ENCODE measurements around the gene HNRNPU. TPM values are rescaled to one million over a fixed set of nuclear protein-coding genes. Genes with fewer than 3 reads are reported as not detected.
A peak's percentile ranks its signal among the peaks of the same experiment; 100 is the strongest.

Gene HNRNPU
- polyA plus RNA-seq, 1 of the 3 experiments (the other 2 are of a cell fraction): 164 TPM

GRCh38 chr1:244843148-244843978 is 21.0 kb downstream of the HNRNPU start:
- CTCF ChIA-PET: interaction anchor here (1.2 to 2.9 kb wide), 3 partner anchors 12 to 199 kb away, joined by 3 to 10 read pairs (median 4); no protein-coding TSS in a partner anchor
- H3F3A ChIP-seq (replicated peaks; ENCODE audit: insufficient read depth): peaks cover 78% of the 10 kb centered on the region
- H3K4me3 ChIP-seq (ENCODE audit: low read depth in 2 of 2, low read length in 1 of 2): no peak overlapping the region
- H4K20me1 ChIP-seq (ENCODE audit: insufficient read depth): peaks cover 3% of the 10 kb centered on the region; the same call in 1 of the 2 replicates
- H3K27me3 ChIP-seq (ENCODE audit: insufficient read depth): no peaks in the 10 kb centered on the region
- DNase-seq: no peak
- H3K36me3 ChIP-seq (replicated peaks in 1 of 2; ENCODE audit: control insufficient read depth in 1 of 2, insufficient read depth in 2 of 2, low read length in 1 of 2): peaks cover 83 to 98% of the 10 kb centered on the region in 2 experiments
- H3K4me2 ChIP-seq: no peak overlapping the region
- H2AFZ ChIP-seq (ENCODE audit: low read depth): no peak overlapping the region
- peaks cover 0 to 10% of the 10 kb centered on the region in 2 experiments; a peak in 1 of 4 replicates for H3K4me1 ChIP-seq (ENCODE audit: control insufficient read depth in 1 of 2, insufficient read depth in 2 of 2, low read depth in 1 of 2, low read length in 1 of 2)
- WGBS (ENCODE audit: low lambda C conversion rate): 90% methylated on average over 6 of the region's 6 CpGs
- no peak overlapping the region for H3K9ac ChIP-seq
- H3K9me3 ChIP-seq: no peaks in the 10 kb centered on the region
- H3K27ac ChIP-seq (ENCODE audit: low read depth in 2 of 2, low read length in 1 of 2): peak overlapping the region; percentile 43 to 53; a peak in 3 of 4 replicates
- TF ChIP-seq POLR2AphosphoS5 (IDR thresholded peaks at IDR 0.05; ENCODE audit: low read depth, low read length) (peak; percentile 27; the same call in 1 of the 2 replicates), CTCF (IDR thresholded peaks at IDR 0.05) (no peak), GABPA (IDR thresholded peaks at IDR 0.05; ENCODE audit: low read depth) (no peak), USF2 (IDR thresholded peaks at IDR 0.05; ENCODE audit: borderline replicate concordance, low read depth, low read length) (no peak)
- H3K9me2 ChIP-seq: no peaks in the 10 kb centered on the region
- peaks cover 93% of the 10 kb centered on the region for H3K79me2 ChIP-seq (ENCODE audit: insufficient read depth)
- POLR2A ChIA-PET: no interaction called here

- H3K36me3 ChIP-seq (replicated peaks in 1 of 2; ENCODE audit: control insufficient read depth in 1 of 2, insufficient read depth in 2 of 2, low read length in 1 of 2): peaks cover 73 to 89% of the 10 kb centered on the region in 2 experiments
- DNase-seq: no peak
- H3K4me2 ChIP-seq: no peak overlapping the region
- POLR2A ChIA-PET: interaction anchor here (1.3 kb wide), 1 partner anchor 9 kb away, joined by 3 read pairs; no protein-coding TSS in a partner anchor
- CTCF ChIA-PET: interaction anchor here (2.9 kb wide), 1 partner anchor 201 kb away, joined by 10 read pairs; no protein-coding TSS in a partner anchor
- H3F3A ChIP-seq (replicated peaks; ENCODE audit: insufficient read depth): peaks cover 67% of the 10 kb centered on the region
- H3K4me1 ChIP-seq (ENCODE audit: control insufficient read depth in 1 of 2, insufficient read depth in 2 of 2, low read depth in 1 of 2, low read length in 1 of 2): peaks cover 15 to 20% of the 10 kb centered on the region in 2 experiments; a peak in 3 of 4 replicates
- H2AFZ ChIP-seq (ENCODE audit: low read depth): no peak overlapping the region
- peak overlapping the region; percentile 5 to 39; a peak in 1 of 4 replicates for H3K27ac ChIP-seq (ENCODE audit: low read depth in 2 of 2, low read length in 1 of 2)
- H3K27me3 ChIP-seq (ENCODE audit: insufficient read depth): no peaks in the 10 kb centered on the region
- H4K20me1 ChIP-seq (ENCODE audit: insufficient read depth): peaks cover 3% of the 10 kb centered on the region; the same call in 1 of the 2 replicates
- no peak overlapping the region for H3K9ac ChIP-seq
- H3K79me2 ChIP-seq (ENCODE audit: insufficient read depth): peaks cover 95% of the 10 kb centered on the region
- WGBS (ENCODE audit: low lambda C conversion rate): 90% methylated on average over 9 of the region's 9 CpGs
- no peaks in the 10 kb centered on the region for H3K9me2 ChIP-seq
- no peaks in the 10 kb centered on the region for H3K9me3 ChIP-seq
- no peak overlapping the region for H3K4me3 ChIP-seq (ENCODE audit: low read depth in 2 of 2, low read length in 1 of 2)
- TF ChIP-seq MXI1 (IDR thresholded peaks at IDR 0.05; ENCODE audit: low read depth, low read length) (no peak), NFIC (IDR thresholded peaks at IDR 0.05; ENCODE audit: borderline replicate concordance) (no peak), FOXJ3 (CRISPR knock-in tag; IDR thresholded peaks at IDR 0.05) (no peak), REST (IDR thresholded peaks at IDR 0.05; ENCODE audit: low read depth, low read length) (no peak), ELF1 (IDR thresholded peaks at IDR 0.05) (no peak), NRF1 (IDR thresholded peaks at IDR 0.05; ENCODE audit: low read depth, low read length) (no peak), USF2 (IDR thresholded peaks at IDR 0.05; ENCODE audit: borderline replicate concordance, low read depth, low read length) (no peak), SMC3 (IDR thresholded peaks at IDR 0.05; ENCODE audit: low read depth, low read length) (no peak), PBX3 (IDR thresholded peaks at IDR 0.05) (no peak)
These were observed 22.9 kb downstream of the HNRNPU start for GRCh38 chr1:244841273-244841927.

Measured in SK-N-SH (cell line).